A549 (cell line): ENCODE measurements around the gene IRF4. TPM values are rescaled to one million over a fixed set of nuclear protein-coding genes. Genes with fewer than 3 reads are reported as not detected.

Source experiments
- ATAC-seq, 2 experiments: fragments of 200-7000 bp in 1 of 2; fragments of >200 bp in 1 of 2; cut with Nextera tagmentation in 1 of 2; cut with Tn5 transposase in 1 of 2; 3 replicates each; pipeline versions ENCODE4 v1.8.0 to v1.9.1; 2018 to 2020; ENCODE audit warnings: mild to moderate bottlenecking in 1 of 2, moderate library complexity in 1 of 2
- CTCF ChIA-PET: fragments of 300-600 bp; sonication (Branson Sonifier 250); formaldehyde crosslinking; extraction: SDS; loops from one replicate; lab custom pipeline; 2021; ENCODE audit warnings: antibody characterized with exemption, inconsistent platforms; lab: Yijun Ruan, JAX
- POLR2A ChIA-PET: fragments of 350-600 bp; formaldehyde crosslinking; extraction: SDS; loops from one replicate; lab custom pipeline; 2021; ENCODE audit warnings: antibody characterized with exemption, inconsistent platforms; lab: Yijun Ruan, JAX
- DNase-seq, 2 experiments: peaks; one replicate each; pipeline versions ENCODE4 v3.0.0 to v3.0.0-alpha.2; 2011 to 2016; ENCODE audit warnings: low read depth in 1 of 2, low spot score in 1 of 2
- FAIRE-seq: peaks from 2 replicates; lab custom pipeline; 2011; peaks lifted over from hg19 to GRCh38; lab: Jason Lieb, UNC
- H3K27ac ChIP-seq, 2 experiments: fragments of >200 bp; sonication (Bioruptor Twin); formaldehyde crosslinking; 3 replicates each; pipeline ENCODE4 v1.5.1; 2016 to 2017
- H3K4me1 ChIP-seq: fragments of >200 bp; sonication (Bioruptor Twin); formaldehyde crosslinking; 3 replicates; pipeline ENCODE4 v1.6.1; 2016
- H3K4me2 ChIP-seq: fragments of >200 bp; sonication (Bioruptor Twin); formaldehyde crosslinking; 3 replicates; pipeline ENCODE4 v1.6.1; 2016
- H3K4me3 ChIP-seq: fragments of >200 bp; sonication (Bioruptor Twin); formaldehyde crosslinking; 3 replicates; pipeline ENCODE4 v1.5.1; 2016
- H3K9me3 ChIP-seq: fragments of >200 bp; sonication (Bioruptor Twin); formaldehyde crosslinking; 3 replicates; pipeline ENCODE4 v1.6.1; 2016
- CHD2 ChIP-seq: fragments of 150-350 bp; IDR thresholded peaks from 2 replicates; pipeline ENCODE4 v1.6.1; 2014; ENCODE audit warnings: low read length; ENCODE audit not compliant: partially characterized antibody
- CHD4 ChIP-seq: fragments of 200-600 bp; sonication (generic); IDR thresholded peaks from 2 replicates; pipeline ENCODE4 v1.6.1; 2016; ENCODE audit warnings: antibody characterized with exemption, mild to moderate bottlenecking, borderline replicate concordance
- CTCF ChIP-seq: fragments of >200 bp; sonication (Bioruptor Twin); formaldehyde crosslinking; IDR thresholded peaks from 3 replicates; pipeline ENCODE4 v1.5.1; 2016
- FOSB ChIP-seq: fragments of 250-450 bp; sonication (Bioruptor Pico); IDR thresholded peaks from 2 replicates; pipeline ENCODE4 v1.5.0; 2020; ENCODE audit warnings: mild to moderate bottlenecking, moderate library complexity
- HEYL ChIP-seq: fragments of 250-450 bp; sonication (Bioruptor Pico); IDR thresholded peaks from 2 replicates; pipeline ENCODE4 v1.8.0; 2021; ENCODE audit warnings: mild to moderate bottlenecking, moderate library complexity
- HOXA7 ChIP-seq: fragments of 250-450 bp; sonication (Bioruptor Pico); IDR thresholded peaks from 2 replicates; pipeline ENCODE4 v1.5.0; 2020; ENCODE audit warnings: mild to moderate bottlenecking, moderate library complexity
- HOXB5 ChIP-seq: fragments of 250-450 bp; sonication (Bioruptor Pico); IDR thresholded peaks from 2 replicates; pipeline ENCODE4 v1.5.0; 2020; ENCODE audit warnings: mild to moderate bottlenecking, moderate library complexity
- KDM1A ChIP-seq: fragments of 200-600 bp; sonication (generic); IDR thresholded peaks from 2 replicates; pipeline ENCODE4 v1.6.1; 2016; ENCODE audit warnings: low read depth, mild to moderate bottlenecking
- KDM5A ChIP-seq: fragments of 200-600 bp; sonication (generic); IDR thresholded peaks from 2 replicates; pipeline ENCODE4 v1.6.1; 2016; ENCODE audit warnings: antibody characterized with exemption, mild to moderate bottlenecking
- MYC ChIP-seq: IDR thresholded peaks from 2 replicates; pipeline ENCODE4 v1.6.1; 2012; ENCODE audit warnings: mild to moderate bottlenecking, inconsistent platforms, low read length, improper control_type of control experiment, borderline replicate concordance
- NR3C1 ChIP-seq: fragments of >200 bp; sonication (Bioruptor Twin); formaldehyde crosslinking; IDR thresholded peaks from 3 replicates; pipeline ENCODE4 v1.6.1; 2017
- RARB ChIP-seq: fragments of 250-450 bp; sonication (Bioruptor Pico); IDR thresholded peaks from 2 replicates; pipeline ENCODE4 v1.8.0; 2021; ENCODE audit warnings: mild to moderate bottlenecking, moderate library complexity
- RCOR1 ChIP-seq: fragments of 150-350 bp; IDR thresholded peaks from 2 replicates; pipeline ENCODE4 v1.6.1; 2014; ENCODE audit warnings: antibody characterized with exemption, low read length, low read depth
- RFX5 ChIP-seq: fragments of 450-650 bp; IDR thresholded peaks from 2 replicates; pipeline ENCODE4 v1.7.1; 2014; ENCODE audit warnings: antibody characterized with exemption, mild to moderate bottlenecking, moderate library complexity
- TFCP2L1 ChIP-seq: fragments of 250-450 bp; sonication (Bioruptor Pico); IDR thresholded peaks from 2 replicates; pipeline ENCODE4 v1.5.0; 2021; ENCODE audit warnings: mild to moderate bottlenecking
- TP53 ChIP-seq: fragments of 250-450 bp; sonication (Bioruptor Pico); IDR thresholded peaks from 2 replicates; pipeline ENCODE4 v1.5.0; 2021; ENCODE audit warnings: mild to moderate bottlenecking, moderate library complexity
- USF2 ChIP-seq: fragments of 450-650 bp; IDR thresholded peaks from 2 replicates; pipeline ENCODE4 v1.6.1; 2014; ENCODE audit warnings: antibody characterized with exemption
- ZC3H11A ChIP-seq: fragments of 450-650 bp; IDR thresholded peaks from 2 replicates; pipeline ENCODE4 v1.6.1; 2014; ENCODE audit warnings: antibody characterized with exemption, mild to moderate bottlenecking
- ZFP36 ChIP-seq: fragments of 450-650 bp; IDR thresholded peaks from 2 replicates; pipeline ENCODE4 v1.6.1; 2014; ENCODE audit warnings: borderline replicate concordance; ENCODE audit not compliant: partially characterized antibody
- WGBS: methylation state at CpG from one replicate; pipeline ENCODE4 v1.1.6; 2017; ENCODE audit errors: missing lambda C conversion rate; 5-methylcytosine and 5-hydroxymethylcytosine counted together
- polyA plus RNA-seq, 4 experiments: library from polyadenylated mRNA; depleted of rRNA in 3 of 4; stranded (reverse); fragments of >200 nt; fragmentation: RNase III in 1 of 4; extraction: RNeasy Plus Mini Kit Qiagen cat#74134 plus additional on column Dnase treatment in 1 of 4; gene quantifications; 2 replicates in 3 of 4; 3 replicates in 1 of 4; pipeline ENCODE4 v1.2.3, GENCODE V29; 2011 to 2017
- TF ChIP-seq, protein P1 (sequence below): fragments of 150-350 bp; IDR thresholded peaks from 2 replicates; pipeline ENCODE4 v1.6.1; 2014; ENCODE audit warnings: low read depth, mild to moderate bottlenecking, low read length
- TF ChIP-seq, protein P2 (sequence below): fragments of 250-450 bp; sonication (Bioruptor Pico); IDR thresholded peaks from 2 replicates; pipeline ENCODE4 v1.5.0; 2021; ENCODE audit warnings: mild to moderate bottlenecking, moderate library complexity, borderline replicate concordance

IRF4 gene
- polyA plus RNA-seq, 2 of the 4 experiments (the other 2 are of a cell fraction) = 0.03 TPM

DNA sequence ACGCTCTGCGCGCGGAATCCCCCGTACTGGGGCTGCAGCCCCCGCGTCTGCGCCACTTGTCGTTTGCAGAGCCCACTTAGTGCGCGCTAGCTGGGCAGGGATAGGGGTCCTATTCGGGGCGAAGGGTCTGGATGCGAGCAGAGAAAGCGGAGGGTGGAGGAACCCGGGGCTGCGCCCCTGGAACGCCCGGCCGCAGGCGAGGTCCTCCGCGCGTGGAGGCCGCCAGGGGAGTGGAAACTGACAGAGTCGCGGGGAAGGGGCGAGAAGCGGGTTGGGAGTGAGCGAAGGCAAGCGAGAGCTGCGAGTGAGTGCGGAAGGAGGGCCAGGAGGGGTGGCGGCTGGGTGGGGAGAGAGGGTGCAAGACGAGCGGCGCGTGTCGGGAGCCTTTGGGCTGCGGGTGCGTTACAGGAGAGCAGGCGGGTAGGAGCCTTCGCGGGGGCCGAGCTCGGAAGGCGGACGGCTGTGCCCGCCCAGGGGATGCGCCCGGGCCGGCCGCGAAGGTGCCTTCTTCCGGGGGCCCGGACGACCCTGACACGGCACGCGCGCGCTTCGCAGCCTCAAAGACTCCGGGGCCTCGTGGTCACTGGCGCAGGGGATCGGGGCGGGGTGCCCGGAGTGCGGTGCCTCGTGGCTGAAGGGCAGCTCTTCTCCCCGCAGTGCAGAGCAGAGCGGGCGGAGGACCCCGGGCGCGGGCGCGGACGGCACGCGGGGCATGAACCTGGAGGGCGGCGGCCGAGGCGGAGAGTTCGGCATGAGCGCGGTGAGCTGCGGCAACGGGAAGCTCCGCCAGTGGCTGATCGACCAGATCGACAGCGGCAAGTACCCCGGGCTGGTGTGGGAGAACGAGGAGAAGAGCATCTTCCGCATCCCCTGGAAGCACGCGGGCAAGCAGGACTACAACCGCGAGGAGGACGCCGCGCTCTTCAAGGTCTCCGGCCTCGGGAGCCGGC lies 1.2 kb downstream of the IRF4 start:
- FAIRE-seq = no peak
- POLR2A ChIA-PET = no interaction called here
- Histone ChIP-seq H3K9me3 (no peaks in the 10 kb centered on the region), H3K4me1 (no peaks in the 10 kb centered on the region), H3K27ac (no peak overlapping the region), H3K4me3 (no peak overlapping the region), H3K4me2 (peak overlapping the region; percentile 55)
- WGBS = 76% methylated on average over 61 of the region's 108 CpGs
- TF ChIP-seq ZFP36 = no peak
- no peak for TF ChIP-seq KDM1A
- no peak for TF ChIP-seq TFCP2L1 (CRISPR knock-in tag)
- no peak for ATAC-seq
- CTCF ChIA-PET = interaction anchor here (1.3 kb wide), 1 partner anchor 16 kb away, joined by 3 read pairs; no protein-coding TSS in a partner anchor
- DNase-seq = no peak

DNA sequence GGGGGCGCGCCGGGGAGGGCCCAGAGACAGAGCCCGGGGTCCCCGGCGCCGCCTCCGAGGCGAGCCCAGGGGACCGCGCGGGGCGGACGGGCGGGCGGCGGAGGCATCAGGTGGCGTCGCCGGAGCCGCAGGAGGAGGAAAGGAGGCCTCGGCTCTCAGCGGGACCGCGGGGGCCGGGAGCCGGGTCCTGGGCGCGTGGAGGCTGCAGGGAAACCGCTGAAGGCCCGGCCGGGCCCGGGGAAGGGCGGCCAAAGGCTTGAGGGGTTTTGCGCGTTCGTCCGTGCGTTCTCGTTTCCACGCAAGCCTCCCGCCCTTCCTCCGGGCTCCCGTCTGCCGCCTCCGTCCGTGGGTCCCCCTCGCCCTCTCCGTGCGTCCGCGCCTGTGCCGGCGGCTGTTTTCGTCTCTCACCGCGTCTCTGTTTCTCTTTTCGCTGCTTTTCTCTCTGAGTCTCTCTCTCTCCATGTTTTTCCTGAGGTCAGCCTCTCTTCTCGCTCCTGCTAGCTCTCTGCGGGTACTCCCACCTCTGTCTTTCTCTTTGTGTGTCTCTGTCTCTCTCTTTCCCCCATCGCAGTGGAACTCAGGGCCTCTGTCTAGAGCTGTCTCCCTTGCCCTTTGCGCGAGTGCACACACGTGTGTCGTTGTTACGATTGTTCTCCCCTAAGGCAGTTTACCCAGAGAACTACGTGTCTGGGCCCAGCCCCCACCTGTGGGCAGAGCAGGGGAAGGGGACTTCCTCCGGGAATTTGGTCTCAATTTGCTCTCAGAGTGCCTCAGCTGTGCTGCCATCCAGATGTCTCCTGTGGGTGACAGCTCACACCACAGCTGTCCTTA lies 2.1 kb downstream of the IRF4 start:
- no peak for DNase-seq
- peak in 1 of 2 experiments; percentile 40; a peak in 2 of 6 replicates for ATAC-seq
- Histone ChIP-seq H3K9me3 (no peaks in the 10 kb centered on the region), H3K27ac (no peak overlapping the region), H3K4me3 (no peak overlapping the region), H3K4me1 (no peaks in the 10 kb centered on the region), H3K4me2 (peak overlapping the region; percentile 55)
- ChIA-PET CTCF (interaction anchor here (1.1 kb wide), 1 partner anchor 10 kb away, joined by 3 read pairs; no protein-coding TSS in a partner anchor), POLR2A (no interaction called here)
- no peak for TF ChIP-seq ZC3H11A
- no peak for TF ChIP-seq MYC
- TF ChIP-seq NR3C1 = no peak
- TF ChIP-seq USF2 = no peak
- TF ChIP-seq RCOR1 = no peak
- TF ChIP-seq HOXB5 (CRISPR knock-in tag) = no peak
- no peak for TF ChIP-seq TP53 (CRISPR knock-in tag)
- no peak for TF ChIP-seq CTCF
- no peak for TF ChIP-seq KDM5A
- TF ChIP-seq, protein P1, sequence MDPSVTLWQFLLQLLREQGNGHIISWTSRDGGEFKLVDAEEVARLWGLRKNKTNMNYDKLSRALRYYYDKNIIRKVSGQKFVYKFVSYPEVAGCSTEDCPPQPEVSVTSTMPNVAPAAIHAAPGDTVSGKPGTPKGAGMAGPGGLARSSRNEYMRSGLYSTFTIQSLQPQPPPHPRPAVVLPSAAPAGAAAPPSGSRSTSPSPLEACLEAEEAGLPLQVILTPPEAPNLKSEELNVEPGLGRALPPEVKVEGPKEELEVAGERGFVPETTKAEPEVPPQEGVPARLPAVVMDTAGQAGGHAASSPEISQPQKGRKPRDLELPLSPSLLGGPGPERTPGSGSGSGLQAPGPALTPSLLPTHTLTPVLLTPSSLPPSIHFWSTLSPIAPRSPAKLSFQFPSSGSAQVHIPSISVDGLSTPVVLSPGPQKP = no peak
- no peak for TF ChIP-seq HOXA7 (CRISPR knock-in tag)
- no peak for TF ChIP-seq CHD2
- TF ChIP-seq, protein P2, sequence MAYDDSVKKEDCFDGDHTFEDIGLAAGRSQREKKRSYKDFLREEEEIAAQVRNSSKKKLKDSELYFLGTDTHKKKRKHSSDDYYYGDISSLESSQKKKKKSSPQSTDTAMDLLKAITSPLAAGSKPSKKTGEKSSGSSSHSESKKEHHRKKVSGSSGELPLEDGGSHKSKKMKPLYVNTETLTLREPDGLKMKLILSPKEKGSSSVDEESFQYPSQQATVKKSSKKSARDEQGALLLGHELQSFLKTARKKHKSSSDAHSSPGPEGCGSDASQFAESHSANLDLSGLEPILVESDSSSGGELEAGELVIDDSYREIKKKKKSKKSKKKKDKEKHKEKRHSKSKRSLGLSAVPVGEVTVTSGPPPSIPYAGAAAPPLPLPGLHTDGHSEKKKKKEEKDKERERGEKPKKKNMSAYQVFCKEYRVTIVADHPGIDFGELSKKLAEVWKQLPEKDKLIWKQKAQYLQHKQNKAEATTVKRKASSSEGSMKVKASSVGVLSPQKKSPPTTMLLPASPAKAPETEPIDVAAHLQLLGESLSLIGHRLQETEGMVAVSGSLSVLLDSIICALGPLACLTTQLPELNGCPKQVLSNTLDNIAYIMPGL (CRISPR knock-in tag) = no peak
- no peak for TF ChIP-seq HEYL (CRISPR knock-in tag)
- TF ChIP-seq TFCP2L1 (CRISPR knock-in tag) = no peak
- no peak for TF ChIP-seq CHD4
- TF ChIP-seq FOSB (CRISPR knock-in tag) = no peak
- TF ChIP-seq RFX5 = no peak
- TF ChIP-seq ZFP36 = no peak
- TF ChIP-seq RARB (CRISPR knock-in tag) = no peak
- FAIRE-seq = no peak
- 57% methylated on average over 40 of the region's 68 CpGs for WGBS
